Tibial nerve (tissue), 3 donors: ENCODE results near the gene DBNDD1.

ENCODE experiments used
- POLR2A ChIP-seq, 2 donors: fragments of 450-650 bp; IDR thresholded peaks; one replicate each; pipeline ENCODE4 v1.6.1; 2017; ENCODE audit warnings: antibody characterized with exemption in 2 of 2, mild to moderate bottlenecking in 2 of 2, moderate library complexity in 2 of 2
- TF ChIP-seq, protein P1 (sequence below), 5 experiments: fragments of 200-600 bp in 3 of 5; fragments of 450-650 bp in 2 of 5; sonication (generic) in 3 of 5; IDR thresholded peaks; one replicate each; pipeline ENCODE4 v1.5.1; 2016 to 2019; ENCODE audit warnings: antibody characterized with exemption in 5 of 5, mild to moderate bottlenecking in 3 of 5, moderate library complexity in 2 of 5

DNA sequence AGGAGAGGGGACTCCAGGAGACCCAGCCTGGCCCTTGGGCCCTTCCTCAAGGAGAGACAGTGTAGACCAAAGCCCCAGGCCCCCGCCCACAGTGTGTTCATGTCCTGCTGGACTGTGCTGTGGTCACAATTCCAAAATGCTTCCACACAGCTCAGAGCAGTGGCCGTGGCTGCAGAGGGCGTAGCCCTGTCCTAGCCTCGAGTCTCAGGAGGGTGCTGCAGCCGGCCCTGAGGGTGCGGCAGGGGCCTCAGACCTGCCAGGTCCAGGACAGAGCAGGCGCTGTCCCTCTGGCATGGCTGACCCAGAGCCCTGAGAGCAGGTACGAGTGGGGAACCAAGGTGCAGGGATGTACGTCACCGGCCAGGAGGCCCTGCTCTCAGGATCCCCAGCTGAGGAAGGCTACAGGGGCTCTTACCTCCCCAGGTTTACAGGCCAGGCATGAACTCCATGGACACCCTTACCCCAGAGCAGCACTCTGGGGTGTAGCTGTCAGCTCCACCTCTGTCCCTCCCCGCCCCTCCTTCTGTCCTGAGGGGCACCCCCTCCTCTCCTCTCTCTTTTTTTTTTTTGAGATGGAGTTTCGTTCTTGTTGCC is 7.3 kb downstream of the DBNDD1 start:
- TF ChIP-seq, protein P1, sequence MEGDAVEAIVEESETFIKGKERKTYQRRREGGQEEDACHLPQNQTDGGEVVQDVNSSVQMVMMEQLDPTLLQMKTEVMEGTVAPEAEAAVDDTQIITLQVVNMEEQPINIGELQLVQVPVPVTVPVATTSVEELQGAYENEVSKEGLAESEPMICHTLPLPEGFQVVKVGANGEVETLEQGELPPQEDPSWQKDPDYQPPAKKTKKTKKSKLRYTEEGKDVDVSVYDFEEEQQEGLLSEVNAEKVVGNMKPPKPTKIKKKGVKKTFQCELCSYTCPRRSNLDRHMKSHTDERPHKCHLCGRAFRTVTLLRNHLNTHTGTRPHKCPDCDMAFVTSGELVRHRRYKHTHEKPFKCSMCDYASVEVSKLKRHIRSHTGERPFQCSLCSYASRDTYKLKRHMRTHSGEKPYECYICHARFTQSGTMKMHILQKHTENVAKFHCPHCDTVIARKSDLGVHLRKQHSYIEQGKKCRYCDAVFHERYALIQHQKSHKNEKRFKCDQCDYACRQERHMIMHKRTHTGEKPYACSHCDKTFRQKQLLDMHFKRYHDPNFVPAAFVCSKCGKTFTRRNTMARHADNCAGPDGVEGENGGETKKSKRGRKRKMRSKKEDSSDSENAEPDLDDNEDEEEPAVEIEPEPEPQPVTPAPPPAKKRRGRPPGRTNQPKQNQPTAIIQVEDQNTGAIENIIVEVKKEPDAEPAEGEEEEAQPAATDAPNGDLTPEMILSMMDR (IDR thresholded peaks at IDR 0.05), result no peak
- no peak for TF ChIP-seq POLR2A (IDR thresholded peaks at IDR 0.05)
